ENCODE data around the gene ABLIM2. TPM values are rescaled to one million over a fixed set of nuclear protein-coding genes. Genes with fewer than 3 reads are reported as not detected.

Gene ABLIM2
- polyA plus RNA-seq, 3 donors = 3.2 to 12.3 (median 4.6) TPM

DNA sequence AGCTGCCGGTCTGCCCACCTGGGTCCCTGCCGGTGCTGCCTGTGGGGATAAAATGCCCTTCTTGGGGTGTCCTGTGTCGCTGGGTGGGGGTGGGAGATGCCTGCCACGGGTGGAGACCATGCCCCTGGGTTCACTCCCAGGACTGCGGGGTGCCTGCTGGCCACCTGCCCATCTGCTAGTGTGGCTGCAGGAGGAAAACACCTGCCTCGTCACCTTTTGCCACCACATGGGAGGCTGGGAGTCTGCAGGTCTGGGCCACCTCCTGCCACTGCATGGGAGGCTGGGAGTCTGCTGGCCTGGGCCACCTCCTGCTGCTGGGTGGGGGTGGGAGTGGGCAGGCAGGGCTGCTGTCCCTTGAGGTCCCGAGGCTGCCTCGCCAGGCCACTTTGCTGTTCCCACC lies 160.2 kb downstream of the ABLIM2 start:
- WGBS, 3 donors = 85 to 94% (median 89%) methylated on average over 8 of the region's 8 CpGs
- H3K27ac ChIP-seq (ENCODE audit: low read depth, low read length) = no peak overlapping the region

DNA sequence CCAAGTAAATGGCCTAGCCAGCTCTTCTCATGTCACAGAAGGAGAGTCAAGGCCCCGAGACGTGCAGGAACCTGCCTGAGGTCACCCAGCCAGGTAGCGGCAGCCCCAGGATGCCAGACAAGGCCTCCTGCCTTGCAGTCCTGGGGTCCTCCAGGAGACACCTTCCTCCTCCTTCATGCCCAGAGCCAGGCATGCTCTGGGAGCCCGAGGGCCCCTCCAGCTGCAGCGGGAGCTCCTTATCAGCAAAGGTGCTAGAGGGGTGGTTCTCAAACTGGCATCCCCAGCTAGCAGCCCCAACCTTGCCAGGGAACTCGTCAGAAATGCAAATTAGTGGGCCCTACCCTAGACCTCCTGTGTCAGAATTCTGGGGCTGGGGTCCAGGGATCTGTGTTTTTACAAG lies 162.7 kb downstream of the ABLIM2 start:
- 83 to 93% (median 93%) methylated on average over 6 of the region's 6 CpGs for WGBS, 3 donors
- no peak overlapping the region for H3K27ac ChIP-seq (ENCODE audit: low read depth, low read length)

DNA sequence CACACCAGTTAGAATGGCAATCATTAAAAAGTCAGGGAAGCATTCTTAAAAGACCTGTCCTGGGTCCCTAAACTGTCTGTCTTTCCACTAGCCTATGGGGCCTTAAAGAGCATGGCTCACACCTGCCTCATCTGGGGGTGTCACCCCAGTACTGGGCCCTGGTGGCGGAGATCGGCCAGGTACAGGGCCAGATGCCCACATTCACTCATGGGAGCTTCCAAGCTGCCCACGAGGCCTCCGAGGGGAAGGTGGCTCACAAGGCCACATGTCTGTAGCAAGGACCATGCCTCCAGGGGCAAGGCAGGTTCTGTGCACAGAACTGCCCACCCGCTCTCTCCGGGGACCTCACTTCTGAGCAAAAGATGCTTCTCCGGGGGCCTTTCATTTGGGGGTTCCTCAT lies 163.5 kb downstream of the ABLIM2 start:
- no peak overlapping the region for H3K27ac ChIP-seq (ENCODE audit: low read depth, low read length)
- 82 to 96% (median 90%) methylated on average over 7 of the region's 7 CpGs for WGBS, 3 donors

DNA sequence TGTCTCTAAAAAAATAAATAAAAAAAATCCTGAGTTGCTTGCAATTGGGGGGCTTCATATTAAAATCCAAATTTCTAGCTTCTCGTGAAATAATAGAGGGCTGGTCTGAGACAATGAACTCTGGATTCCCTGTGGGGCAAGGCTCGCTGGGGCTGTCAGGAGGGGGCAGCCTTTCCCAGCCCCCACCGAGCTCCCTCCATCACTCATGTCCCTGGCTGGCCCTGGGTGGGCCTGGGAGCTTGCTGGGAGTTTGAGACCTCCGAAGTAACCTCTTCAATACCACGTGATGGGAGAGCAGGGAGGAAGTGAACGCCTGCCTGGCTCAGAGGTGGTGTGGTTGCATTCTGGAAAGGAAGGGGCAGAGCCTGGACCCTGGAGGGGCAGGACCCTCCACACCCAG lies 164.9 kb downstream of the ABLIM2 start:
- no peak overlapping the region for H3K27ac ChIP-seq (ENCODE audit: low read depth, low read length)
- WGBS, 3 donors = 73 to 86% (median 84%) methylated on average over 6 of the region's 6 CpGs

DNA sequence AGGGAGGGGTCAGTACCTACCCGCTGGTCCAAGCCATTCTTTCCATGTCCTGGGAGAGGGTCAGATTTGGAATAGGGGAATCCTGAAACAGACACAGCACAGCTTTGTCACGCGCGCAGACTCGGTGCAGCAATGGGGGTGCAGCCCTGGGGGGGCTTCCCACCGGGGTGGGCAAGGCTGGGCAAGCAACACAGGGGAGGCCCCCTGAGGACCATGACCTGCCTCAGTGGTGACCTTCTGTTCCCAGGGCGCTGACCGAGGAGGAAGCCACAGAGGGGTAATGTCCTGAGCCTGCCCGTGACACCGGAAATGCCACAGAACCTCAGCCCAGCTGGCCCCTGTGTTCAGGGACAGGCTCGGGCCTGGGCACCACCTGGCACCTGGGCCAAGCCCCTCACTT lies 165.8 kb downstream of the ABLIM2 start:
- no peak overlapping the region for H3K27ac ChIP-seq (ENCODE audit: low read depth, low read length)
- WGBS, 3 donors = 79 to 88% (median 88%) methylated on average over 11 of the region's 11 CpGs

DNA sequence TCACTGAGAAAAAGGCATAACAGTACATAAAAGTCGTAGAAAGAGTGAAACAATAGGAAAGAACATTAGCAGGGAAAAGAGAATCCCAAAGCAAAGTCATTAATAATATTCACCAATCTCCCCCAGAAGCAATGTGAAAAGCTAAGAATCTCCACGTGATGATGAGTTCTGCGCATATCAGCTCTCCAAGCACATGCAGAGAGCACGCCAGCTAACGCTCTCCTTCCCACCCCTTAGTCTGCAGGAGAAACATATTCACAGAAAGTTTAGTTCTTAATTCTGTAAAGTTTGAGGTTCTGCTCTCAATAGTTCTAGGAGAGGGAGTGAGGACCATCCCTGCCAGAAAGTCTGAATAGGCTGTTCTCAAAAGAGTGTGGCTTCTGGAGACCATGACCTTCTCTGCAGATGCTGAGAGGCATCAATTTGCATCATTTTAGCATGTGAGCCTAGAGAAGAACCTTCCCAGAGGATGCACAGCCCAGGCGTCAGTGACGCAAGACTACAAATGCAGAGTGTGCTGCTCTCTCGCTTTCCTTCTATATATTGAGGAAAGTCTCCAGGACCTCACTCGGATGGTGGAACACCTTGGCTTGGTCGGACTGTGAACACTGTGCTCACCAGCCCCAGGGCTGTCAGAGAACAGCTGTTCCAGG lies 167.7 kb downstream of the ABLIM2 start:
- 87 to 93% (median 90%) methylated on average over 10 of the region's 10 CpGs for WGBS, 3 donors
- no peak overlapping the region for H3K27ac ChIP-seq (ENCODE audit: low read depth, low read length)

DNA sequence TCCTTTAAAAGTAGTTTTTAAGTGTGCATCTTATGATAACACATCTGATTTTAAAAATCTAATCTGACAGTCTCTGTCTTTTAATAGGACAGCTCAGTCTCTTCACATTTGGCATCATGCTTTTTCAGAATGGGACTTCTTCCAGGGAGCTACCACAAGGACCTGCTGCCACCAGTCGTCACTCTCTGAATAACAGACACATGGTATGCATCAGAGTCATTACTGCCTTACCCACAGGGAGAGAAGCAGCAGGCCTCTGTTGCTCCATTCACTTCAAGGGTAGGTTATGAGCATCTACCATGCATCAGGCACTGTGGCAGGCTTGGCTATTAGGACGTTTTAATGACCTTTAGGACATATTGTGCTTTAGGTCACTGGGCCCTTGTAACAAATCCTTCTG lies 169.0 kb downstream of the ABLIM2 start:
- WGBS, 3 donors = 50 to 78% (median 72%) methylated on average over 2 of the region's 2 CpGs
- no peak overlapping the region for H3K27ac ChIP-seq (ENCODE audit: low read depth, low read length)

DNA sequence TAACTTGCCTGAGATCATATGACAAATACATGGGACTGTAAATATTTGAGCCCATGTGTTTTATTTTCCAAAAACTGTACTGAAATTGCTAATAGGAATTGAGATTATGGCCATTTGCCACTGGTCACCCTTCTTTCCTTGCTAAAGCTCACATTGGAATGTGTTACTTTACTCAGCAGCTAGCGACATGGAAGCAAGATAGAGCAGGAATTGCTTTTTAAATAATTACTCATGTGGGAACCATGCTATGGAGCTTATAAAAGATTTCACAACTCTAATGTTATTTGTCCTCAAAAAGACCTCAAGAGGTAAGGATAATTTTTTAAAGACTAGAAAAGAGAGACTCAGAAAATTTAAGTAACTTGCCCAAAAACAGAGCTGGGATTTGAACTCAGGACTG lies 170.2 kb downstream of the ABLIM2 start:
- H3K27ac ChIP-seq (ENCODE audit: low read depth, low read length) = no peak overlapping the region
- WGBS, 3 donors = 80 to 84% (median 82%) methylated on average over 1 of the region's 1 CpG

DNA sequence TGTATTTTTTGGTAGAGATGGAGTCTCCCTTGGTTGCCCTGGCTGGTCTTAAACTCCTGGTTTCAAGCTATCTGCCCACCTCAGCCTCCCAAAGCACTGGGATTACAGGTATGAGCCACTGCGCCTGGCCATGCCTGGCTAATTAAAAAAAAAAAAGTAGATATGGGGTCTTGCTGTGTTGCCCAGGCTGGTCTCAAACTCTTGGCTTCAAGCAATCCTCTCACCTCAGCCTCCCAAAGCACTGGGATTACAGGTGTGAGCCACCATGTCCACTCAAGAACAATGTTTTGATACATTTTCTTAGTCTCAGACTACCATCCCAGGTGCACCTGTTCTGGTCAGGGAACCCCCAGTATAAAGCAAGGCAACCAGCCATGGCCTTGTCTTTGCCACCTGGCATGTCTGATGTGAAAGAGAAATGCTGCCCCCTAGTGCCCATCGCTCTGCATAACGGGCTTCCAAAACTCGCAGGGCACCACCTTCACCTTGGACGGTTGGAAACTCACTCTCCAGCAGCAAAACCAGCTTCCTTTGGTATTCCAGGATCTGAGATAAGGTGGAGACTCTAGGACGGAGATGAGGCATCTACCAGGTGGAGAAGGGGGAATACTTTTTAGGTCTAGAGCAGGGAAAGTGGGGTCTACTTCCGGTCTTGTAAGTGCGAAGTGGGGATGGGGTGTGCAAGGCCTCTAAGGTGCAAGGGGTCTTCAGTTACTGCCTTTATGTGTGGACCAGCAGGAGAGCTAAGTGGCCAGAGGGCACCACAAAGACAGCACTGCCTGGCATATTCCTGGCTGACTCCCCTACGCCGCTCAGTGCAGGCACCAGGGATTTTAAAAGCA lies 171.2 kb downstream of the ABLIM2 start:
- WGBS, 3 donors = 52 to 53% (median 52%) methylated on average over 10 of the region's 10 CpGs

DNA sequence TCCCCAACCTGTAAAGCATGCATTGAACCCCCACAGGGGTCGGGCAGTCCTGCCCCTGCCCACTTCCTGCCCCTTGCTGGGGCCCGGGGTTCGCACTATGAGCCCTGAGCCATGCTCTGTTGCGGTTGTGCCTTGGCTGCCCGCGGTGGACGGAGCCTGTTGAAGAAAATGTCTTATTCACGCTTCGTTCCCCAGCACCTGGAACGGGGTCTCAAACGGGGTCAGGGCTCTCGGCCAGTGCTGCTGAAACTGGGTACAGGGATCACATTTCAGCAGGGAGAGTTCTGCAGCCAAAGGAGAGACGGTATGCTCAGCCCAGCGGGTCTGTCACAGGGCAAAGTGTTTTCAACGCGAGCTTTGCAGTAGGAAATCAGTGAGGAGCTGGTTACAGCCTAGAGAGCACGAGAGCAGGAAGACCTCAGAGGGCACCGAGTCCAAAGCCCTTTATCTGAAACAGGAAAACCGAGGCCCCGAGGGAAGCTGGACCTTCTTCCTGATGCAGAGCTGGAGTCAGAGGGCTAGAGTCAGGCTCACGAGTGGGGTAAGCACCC lies 172.6 kb downstream of the ABLIM2 start:
- 28 to 59% (median 38%) methylated on average over 21 of the region's 21 CpGs for WGBS, 3 donors
- no peak overlapping the region for H3K27ac ChIP-seq (ENCODE audit: low read depth, low read length)

More for the DNA sequence above, 171.2 kb downstream of the ABLIM2 start:
- H3K27ac ChIP-seq (ENCODE audit: low read depth, low read length) = no peak overlapping the region

DNA sequence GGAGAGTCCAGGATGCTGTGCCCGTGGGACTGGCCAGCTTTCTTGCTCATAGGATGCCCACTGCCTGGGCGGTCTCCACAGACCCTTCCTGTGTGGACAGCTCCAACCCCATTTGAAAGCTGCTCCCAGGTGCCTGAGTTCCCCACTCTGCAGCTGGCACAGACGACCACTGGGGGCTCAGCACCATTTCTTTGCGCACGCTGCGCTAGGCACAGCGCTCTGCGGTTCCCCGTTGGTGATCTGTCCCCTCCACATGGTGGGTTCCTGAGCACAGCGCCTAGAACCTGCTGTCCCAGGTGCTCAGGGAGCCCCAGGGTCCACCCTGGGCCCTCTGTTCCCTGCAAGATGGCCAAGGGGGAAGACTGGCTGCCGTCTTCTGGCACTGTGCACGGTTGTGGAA lies 173.5 kb downstream of the ABLIM2 start:
- no peak overlapping the region for H3K27ac ChIP-seq (ENCODE audit: low read depth, low read length)
- 91 to 92% (median 91%) methylated on average over 12 of the region's 12 CpGs for WGBS, 3 donors

DNA sequence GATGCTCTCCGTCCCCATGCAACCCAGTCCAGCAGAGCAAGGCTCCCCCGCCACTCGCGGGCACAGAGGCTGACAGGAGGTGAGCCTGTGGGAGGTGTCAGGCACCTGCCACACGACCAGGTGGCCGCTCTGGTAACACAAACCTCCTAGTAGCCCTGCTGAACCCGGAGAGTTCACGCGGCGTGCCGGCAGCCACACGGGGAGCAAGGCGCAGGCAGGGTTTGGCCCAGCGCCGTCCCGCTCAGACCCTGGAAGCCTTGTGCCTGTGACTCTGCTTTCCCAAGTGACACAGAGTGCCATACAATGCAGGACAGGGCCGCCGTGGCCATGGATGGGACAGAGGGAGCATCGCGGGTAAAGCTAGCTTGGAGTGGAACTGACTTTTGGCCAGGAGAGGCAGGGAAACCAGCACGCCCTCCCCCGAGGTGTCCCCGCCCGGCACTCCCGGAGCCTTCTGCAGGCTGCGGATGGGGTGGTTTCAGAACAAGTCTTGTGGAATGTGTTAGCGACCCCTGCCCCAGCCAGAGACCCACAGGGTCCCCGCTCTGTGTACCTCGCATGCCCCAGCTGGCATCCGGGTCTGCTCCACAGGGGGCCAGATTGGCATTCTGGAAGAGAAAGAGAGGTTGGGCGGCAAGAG lies 174.2 kb downstream of the ABLIM2 start:
- WGBS, 3 donors = 87 to 92% (median 91%) methylated on average over 31 of the region's 31 CpGs
- H3K27ac ChIP-seq (ENCODE audit: low read depth, low read length) = no peak overlapping the region

DNA sequence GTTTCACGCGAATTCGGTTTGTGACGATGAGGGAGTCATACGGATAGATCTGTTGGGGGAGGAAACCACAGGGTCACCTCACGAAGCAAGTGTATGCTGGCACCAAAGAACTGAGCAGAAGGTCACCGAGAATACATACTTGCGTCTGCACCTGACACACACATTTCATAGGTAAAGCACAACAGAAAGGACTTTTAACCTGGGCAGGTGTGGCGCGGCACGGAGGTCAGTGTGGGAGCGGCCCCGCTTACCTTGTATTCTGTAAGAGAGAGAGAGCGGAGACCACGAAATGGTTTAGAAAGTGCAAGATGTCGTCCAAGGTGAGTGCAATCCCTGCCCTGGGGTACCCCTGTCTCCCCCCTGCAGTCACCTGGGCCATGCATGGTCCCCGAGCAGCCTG lies 175.3 kb downstream of the ABLIM2 start:
- H3K27ac ChIP-seq (ENCODE audit: low read depth, low read length) = no peak overlapping the region
- 91 to 95% (median 93%) methylated on average over 17 of the region's 17 CpGs for WGBS, 3 donors

DNA sequence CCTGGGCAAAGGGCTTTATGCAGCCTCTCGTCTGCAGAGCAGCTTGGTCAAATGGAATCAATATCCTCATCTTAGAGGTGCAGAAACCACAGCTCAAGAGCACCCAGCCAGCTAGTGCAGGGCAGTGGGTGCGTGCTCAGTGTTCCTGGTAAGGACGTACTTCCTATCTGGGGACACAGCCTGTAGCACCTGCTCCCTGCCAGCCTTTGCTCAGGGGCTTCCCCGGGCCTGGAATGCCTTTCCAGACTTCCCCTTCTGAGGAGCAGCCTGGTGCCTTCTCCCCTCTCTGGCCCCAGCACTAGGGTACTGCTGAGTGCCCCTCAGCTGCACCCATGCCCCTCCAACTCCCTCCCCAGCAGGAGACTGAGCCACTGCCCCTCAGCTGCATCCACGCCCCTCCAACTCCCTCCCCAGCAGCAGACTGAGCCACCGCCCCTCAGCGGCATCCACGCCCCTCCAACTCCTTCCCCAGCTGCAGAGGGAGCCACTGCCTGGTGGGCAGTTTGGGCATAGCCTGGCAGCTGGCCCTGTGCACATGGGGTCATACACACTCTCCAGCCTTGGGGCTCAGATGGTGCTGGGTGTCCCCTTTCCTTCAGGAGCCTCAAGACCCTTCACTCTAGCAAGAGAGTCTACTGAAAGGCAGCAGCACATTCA lies 176.7 kb downstream of the ABLIM2 start:
- no peak overlapping the region for H3K27ac ChIP-seq (ENCODE audit: low read depth, low read length)
- 70 to 83% (median 76%) methylated on average over 8 of the region's 8 CpGs for WGBS, 3 donors

DNA sequence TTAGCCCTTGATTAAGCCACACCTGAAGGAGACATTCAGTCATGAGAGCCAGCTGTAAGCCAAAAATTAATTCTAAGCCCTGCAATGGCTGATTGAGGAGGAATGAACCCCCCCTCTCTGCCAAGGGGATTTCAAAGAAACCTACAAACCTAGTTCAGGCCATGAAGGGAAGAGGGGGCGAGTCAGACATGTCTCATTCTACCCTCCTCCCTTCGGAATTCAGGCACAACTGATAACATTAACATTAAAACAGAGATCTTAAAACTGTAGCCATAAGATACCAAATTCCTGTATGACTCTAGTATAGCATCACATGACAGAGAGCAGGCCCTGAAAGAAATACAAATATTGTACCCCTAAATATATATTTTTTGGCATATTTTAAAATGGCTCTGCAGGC lies 178.6 kb downstream of the ABLIM2 start:
- WGBS, 3 donors = 84 to 87% (median 86%) methylated on average over 2 of the region's 2 CpGs
- no peak overlapping the region for H3K27ac ChIP-seq (ENCODE audit: low read depth, low read length)

DNA sequence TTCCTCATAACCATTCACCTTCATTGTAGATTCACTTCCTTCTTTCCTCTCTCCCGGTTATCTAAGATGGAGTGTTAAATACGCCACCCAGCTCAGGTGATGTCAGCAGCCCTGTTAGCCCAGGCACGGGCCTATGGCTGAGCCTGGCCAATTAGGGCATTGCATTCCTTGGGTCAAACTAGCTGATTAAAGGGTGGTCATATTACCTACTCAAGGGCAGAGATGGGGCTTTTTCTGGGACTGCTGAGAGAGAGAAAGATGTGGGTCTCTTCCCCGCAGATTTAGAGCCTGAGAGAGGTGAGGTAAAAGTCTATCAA lies 179.0 kb downstream of the ABLIM2 start:
- H3K27ac ChIP-seq (ENCODE audit: low read depth, low read length) = no peak overlapping the region
- 70 to 83% (median 75%) methylated on average over 4 of the region's 4 CpGs for WGBS, 3 donors

DNA sequence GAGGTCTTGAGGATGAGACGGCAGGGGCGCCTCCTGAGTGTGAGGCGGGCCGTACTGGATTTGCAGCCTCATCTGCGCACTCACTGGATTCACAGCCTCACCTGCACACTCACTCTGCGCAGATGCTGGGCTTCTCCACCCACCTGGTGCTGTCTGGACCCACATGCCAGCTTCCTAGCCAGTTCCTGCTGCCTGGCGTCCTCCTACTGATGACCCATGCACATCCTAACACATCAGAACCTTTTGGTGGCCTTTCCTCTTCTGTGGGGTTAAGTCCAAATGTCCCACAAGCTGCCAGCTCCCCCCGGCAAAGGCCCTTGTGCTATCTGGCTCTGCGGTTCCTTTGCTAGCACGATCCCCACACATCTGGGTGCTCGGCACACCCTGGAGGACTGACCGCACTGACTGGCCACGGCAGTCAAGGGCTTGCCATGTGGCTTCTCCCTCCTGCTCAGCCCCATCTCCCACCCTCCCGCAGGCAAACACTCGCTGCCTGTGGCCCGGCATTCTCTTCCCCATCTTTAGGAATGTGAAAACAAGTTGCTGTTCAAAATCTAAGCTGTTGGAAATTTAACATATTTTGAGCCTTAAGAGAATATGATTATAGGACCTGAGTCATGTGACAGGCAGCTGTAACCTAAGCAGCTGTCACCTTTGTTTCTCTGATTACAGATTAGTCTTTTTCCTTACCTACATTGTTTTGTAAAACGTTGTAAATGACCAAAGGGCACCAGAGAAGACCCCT lies 179.5 kb downstream of the ABLIM2 start:
- 76 to 86% (median 85%) methylated on average over 17 of the region's 17 CpGs for WGBS, 3 donors
- no peak overlapping the region for H3K27ac ChIP-seq (ENCODE audit: low read depth, low read length)

DNA sequence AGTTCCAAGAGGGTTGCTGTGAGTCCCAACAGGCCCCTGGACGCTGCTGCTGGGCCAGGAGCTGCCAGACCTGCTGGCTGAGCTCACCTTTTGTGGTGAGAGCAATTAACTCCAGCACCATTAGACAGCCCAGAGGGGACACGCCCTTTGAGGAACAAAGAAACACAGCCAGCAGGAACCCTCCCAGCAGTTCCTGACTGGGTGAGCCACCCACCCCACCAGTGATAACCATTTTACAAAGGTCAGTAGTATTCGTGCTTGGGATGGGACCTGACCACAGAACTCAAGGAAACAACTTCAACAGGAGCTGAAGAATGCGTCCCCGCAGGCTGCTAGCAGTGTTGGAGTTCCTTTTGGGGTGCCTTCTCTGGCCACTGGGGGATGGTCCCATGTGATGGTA lies 180.1 kb downstream of the ABLIM2 start:
- no peak overlapping the region for H3K27ac ChIP-seq (ENCODE audit: low read depth, low read length)
- WGBS, 3 donors = 48 to 79% (median 51%) methylated on average over 5 of the region's 5 CpGs

All from adipose tissue (tissue), 3 donors.